HG02884 (cell line): ENCODE results near the gene DISP3.

Experiments used
- ATAC-seq: cut with Tn5 transposase; IDR thresholded peaks from one replicate; pipeline ENCODE4 v1.9.1; 2021; ENCODE audit warnings: mild to moderate bottlenecking, moderate library complexity; ENCODE audit not compliant: unreplicated experiment

DISP3 gene

GRCh38 chr1:11486231-11487009, 7.5 kb downstream of the DISP3 start:
- no peak for ATAC-seq

DNA sequence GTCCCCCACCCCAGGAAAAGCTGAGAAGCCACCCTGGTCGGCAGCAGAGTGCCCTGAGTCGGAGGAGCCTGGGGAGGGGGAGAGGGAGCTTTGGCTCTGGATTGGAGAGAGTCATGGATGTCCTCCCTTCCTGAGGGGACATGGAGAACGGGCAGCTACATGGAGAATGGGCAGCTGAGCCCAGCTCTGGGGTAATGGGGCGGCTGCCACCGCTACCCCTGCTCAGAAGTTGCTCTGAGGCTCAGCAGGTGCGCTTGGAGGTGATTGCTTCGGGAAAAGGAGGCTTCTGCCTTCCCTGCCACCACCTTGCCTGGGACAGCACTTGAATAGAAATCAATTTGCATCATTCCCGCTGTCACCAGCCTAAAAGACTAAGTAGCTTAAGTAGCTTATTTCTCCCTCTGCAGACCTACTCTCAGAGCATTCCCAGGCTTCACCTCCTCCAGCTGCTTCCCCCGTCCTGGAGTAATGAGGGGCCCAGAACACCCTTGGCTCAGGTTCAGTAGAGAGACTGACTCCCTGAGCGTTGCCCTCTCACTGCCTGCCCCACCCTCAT, 8.3 kb downstream of the DISP3 start:
- ATAC-seq: no peak

- no peak for ATAC-seq
Measured at GRCh38 chr1:11488201-11488770, 9.3 kb downstream of the DISP3 start.

DNA sequence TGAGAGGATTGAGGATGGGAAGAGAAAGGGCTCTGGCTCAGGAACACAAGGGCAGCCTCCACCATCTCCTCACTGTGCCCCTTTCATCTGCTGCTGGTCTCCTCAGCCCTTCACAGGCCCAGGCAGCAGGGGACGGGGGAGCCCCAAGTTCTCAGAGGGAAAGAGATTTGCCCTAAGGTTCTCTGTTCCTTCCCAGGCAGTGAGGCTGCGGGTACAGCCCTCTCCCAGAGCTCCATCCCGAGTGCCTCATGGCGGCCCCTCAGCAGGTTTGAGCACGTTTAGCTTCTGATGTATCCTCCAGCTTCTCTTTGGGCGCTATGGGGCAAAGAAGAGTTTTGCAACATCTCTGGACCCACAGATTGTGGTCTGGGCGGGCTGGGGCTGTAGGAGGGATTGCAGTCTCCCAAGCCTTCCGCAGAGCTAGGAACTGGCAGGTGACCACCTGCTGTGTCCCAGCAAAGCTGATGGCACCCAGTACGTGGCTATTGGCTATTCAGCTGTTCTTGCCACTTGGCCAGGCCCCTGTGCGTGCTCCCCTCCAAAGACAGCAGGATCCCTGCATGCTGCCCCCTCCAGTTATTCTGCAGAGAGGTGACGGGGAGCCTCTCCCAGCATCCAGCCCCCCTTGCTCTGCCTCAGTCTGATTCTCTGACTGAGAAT, 10.1 kb downstream of the DISP3 start:
- ATAC-seq: no peak

- no peak for ATAC-seq
Measured at GRCh38 chr1:11492235-11492634, 13.3 kb downstream of the DISP3 start.

DNA sequence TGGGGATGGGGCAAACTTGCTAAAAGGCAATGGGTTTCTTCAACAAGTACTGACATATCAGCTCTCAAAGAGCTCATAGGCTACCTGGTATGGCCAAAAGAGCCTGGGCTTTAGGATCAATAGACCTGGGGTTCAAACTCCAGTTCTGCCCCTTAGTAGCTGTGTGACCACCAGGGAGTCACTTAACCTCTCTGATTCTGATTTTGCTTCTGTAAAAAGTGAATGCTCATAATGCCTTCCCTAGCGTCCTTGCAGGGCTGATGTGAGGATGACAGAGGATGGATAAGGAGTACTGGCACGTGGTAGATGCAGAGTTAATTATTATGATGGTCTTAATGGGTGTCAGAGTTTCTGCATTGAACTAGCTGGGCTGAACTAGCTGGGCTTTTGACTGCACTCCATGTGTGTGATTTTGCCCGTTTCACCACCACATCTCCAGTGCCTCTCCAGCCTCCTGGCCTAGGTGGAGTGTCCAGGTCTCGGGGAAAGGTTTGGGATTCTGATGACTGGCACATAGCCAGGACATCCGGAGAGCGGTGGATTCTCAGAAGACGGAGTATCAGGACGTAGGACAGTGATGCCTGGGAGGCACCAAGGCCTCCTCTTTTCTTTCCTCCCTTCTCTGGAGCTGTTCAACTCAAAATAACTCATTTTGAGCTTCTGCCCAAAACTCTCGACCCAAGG, 15.2 kb downstream of the DISP3 start:
- no peak for ATAC-seq

DNA sequence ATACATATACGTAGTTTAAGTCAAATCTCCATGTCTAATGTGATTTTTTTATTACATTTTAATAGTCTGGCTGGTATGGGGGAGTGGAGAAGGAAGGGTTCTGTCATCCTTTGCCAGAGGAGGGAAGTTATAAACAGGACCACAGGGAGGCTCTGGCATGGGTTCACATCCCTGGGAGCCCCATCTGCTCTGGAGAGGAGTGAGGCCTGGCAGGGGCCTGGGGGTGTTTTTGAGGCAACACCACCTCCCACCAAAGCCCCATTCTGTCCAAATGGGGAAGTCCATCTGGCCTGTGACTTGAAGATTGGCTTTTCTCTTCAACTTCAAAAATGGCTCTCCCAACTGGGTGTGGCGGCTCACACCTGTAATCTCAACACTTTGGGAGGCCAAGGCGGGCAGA, 15.8 kb downstream of the DISP3 start:
- ATAC-seq: no peak

DNA sequence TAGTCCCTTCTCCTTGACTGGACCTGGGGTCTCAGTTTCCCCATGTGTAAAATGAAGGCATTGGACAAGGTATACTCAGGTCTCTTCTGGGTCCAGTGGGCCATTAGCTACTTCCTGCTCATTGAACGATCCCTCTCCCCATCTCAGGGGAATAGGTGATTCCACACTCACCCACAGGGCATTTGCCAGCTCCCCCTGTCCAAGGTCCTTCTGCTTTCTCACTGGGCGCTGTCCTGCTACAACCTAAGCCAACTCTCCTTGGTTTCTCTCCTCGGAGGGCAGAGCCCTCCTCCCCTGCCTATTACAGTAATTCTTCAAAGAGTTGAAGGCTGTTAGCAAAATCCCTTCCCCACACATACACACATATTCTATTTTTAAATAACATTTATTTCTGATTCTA, 16.6 kb downstream of the DISP3 start:
- no peak for ATAC-seq

- no peak for ATAC-seq
Measured at GRCh38 chr1:11496551-11497080, 17.7 kb downstream of the DISP3 start.

DNA sequence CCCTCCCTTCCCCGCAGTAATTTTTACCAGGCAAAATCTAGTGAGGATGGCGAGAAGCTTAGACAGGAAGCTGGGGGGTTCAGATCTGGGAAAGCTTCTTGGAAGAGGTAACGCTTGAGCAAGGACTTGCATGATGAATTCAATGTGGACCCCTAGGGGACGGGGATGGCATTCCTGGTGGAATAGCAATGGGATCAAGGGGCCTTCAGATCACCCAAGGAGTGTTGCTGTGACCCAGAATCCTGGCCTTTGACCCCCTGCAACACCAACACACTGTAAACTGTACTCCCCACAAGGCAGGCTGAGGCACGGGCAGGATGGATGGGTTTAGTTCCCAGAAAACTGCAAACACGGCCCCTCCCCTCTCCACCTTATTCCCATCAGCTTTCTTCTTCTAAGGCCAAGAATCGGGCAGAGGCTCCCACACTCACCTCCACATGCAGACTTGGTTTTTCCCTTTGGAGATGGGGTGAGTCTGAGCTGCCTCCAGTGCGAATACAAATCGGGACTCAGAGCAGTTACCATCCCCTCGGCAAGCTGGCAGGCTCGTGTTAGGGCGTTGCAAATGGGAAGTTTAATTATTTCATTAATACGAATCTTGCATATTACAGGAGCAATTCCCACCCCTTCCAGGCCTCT, 20.1 kb downstream of the DISP3 start:
- ATAC-seq: no peak

DNA sequence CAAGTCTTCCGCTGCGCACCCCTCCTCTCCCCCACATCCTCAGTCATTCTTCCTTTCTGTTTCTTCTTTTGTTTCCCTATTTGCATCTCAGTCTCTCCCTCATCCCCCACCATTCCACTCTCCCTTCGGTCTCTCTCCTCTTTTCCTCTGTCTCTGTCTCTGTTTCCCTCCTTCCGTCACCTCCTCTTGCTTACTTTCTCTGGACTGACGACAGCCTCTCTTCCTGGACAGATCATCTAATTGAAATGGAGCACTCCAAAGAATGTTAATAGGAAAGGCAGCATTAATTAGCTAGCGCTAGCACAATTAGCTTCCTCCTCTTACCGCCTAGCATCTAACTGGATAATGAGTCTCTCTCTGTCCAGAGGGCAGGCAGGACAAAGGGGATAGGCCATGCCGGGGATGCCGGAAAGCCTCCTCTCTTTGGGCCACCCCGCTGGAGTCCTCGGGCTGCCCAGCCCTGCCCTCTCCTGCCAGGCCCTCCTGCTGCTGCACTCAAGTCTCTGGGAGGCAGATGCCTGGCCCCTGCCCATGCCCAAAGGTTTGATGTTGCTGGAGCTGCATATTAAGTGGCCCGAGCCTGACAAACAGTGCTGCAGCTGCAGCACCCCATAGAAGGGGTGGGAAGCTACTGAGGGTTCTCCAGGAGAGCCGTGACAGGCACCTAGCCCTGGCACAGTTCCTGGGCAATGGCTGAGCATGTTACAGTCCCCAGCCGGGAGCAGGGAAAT, 20.8 kb downstream of the DISP3 start:
- no peak for ATAC-seq

- ATAC-seq: no peak
Measured at GRCh38 chr1:11500881-11501280, 21.9 kb downstream of the DISP3 start.

- no peak for ATAC-seq
Measured at GRCh38 chr1:11501491-11501897, 22.5 kb downstream of the DISP3 start.

GRCh38 chr1:11501906-11502485, 23.0 kb downstream of the DISP3 start:
- no peak for ATAC-seq

- ATAC-seq: no peak
Measured at GRCh38 chr1:11502516-11502915, 23.6 kb downstream of the DISP3 start.

DNA sequence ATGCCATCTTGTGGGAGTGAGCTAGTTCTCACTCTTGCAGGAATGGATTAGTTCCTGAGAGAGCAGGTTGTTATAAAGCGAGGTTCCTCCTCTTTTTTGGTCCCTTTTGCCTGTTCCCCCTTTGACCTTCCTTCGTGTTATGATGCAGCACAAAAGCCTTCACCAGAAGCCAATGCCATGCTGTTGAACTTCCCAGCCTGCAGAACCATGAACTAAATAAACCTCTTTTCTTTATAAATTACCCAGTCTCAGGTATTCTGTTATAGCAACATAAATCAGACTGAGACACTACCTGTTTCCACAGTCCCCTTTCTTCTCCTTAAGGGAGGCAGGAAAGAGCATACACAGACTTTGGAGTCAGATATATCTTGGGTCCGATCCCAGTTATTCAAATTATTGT, 25.6 kb downstream of the DISP3 start:
- no peak for ATAC-seq

GRCh38 chr1:11505591-11506538, 26.9 kb downstream of the DISP3 start:
- no peak for ATAC-seq

DNA sequence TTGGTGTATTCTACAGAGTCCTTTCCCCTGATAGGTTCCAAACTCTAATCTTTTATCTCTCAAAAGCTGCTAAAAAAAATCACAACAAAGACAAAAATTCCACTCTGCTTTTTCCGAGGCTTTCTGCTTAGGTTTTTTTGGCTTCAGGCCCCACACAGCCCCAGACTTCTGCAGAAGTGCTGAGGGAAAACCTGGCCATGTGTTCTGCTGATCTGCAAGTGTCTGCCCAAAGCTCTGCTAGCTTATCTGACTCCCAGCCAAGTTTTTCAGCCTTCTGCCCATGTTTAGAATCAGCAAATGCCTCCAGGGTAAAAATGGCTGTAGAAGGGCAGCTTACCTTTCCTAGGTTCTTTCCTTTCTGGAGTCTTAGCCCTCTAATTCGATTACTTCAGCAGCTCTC, 28.4 kb downstream of the DISP3 start:
- ATAC-seq: no peak
